ENCODE results near the gene CDC42BPA.

DNA sequence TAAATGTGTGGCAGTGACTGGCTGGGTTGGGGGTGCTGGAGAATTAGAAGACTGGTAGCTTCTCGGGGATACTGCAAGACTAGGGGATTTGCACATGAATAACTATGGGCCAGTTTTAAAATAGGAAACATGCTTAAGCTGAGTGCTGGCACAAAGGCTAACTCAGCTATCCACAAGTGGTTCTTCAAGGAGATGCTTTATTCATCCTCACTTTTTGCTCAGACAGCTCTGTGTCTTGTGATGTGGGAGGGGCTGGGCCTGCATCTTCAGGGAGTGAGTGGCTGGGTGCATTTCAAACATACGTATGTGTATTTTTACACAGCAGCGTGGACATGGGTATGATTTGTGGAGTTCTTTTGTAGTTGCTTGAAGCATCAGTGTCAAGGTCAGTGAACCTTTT is 375.9 kb downstream of the CDC42BPA start:
- TF ChIP-seq, protein P1, sequence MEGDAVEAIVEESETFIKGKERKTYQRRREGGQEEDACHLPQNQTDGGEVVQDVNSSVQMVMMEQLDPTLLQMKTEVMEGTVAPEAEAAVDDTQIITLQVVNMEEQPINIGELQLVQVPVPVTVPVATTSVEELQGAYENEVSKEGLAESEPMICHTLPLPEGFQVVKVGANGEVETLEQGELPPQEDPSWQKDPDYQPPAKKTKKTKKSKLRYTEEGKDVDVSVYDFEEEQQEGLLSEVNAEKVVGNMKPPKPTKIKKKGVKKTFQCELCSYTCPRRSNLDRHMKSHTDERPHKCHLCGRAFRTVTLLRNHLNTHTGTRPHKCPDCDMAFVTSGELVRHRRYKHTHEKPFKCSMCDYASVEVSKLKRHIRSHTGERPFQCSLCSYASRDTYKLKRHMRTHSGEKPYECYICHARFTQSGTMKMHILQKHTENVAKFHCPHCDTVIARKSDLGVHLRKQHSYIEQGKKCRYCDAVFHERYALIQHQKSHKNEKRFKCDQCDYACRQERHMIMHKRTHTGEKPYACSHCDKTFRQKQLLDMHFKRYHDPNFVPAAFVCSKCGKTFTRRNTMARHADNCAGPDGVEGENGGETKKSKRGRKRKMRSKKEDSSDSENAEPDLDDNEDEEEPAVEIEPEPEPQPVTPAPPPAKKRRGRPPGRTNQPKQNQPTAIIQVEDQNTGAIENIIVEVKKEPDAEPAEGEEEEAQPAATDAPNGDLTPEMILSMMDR (IDR thresholded peaks at IDR 0.05): no peak
- no peak for TF ChIP-seq ZFX (IDR thresholded peaks at IDR 0.05; ENCODE audit: borderline replicate concordance)

Data from 22Rv1 (cell line).